ENCODE results near the gene FEM1A.

DNA sequence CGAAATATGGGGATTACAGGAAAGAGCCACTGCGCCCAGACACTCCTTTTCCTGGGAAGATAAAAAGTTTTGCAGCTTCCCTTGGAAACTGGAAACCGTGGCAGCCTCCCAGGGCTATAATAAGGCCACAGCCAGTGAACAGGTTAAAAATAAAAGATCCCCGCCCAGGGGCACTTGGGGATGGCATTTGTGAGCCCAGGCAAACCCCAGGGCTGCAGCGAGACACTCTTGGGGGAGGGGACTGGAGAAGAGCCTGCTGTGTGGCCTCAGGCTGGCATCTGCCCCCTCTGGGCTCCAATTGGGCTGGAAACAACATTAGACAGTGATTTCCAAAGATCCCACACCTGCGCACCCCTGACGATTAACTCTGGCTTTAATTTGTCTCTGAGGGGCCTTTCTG, 11.2 kb downstream of the FEM1A start:
- TF ChIP-seq POLR2A (IDR thresholded peaks at IDR 0.05; ENCODE audit: extremely low read depth, insufficient read length): no peak
- TF ChIP-seq, protein P1, sequence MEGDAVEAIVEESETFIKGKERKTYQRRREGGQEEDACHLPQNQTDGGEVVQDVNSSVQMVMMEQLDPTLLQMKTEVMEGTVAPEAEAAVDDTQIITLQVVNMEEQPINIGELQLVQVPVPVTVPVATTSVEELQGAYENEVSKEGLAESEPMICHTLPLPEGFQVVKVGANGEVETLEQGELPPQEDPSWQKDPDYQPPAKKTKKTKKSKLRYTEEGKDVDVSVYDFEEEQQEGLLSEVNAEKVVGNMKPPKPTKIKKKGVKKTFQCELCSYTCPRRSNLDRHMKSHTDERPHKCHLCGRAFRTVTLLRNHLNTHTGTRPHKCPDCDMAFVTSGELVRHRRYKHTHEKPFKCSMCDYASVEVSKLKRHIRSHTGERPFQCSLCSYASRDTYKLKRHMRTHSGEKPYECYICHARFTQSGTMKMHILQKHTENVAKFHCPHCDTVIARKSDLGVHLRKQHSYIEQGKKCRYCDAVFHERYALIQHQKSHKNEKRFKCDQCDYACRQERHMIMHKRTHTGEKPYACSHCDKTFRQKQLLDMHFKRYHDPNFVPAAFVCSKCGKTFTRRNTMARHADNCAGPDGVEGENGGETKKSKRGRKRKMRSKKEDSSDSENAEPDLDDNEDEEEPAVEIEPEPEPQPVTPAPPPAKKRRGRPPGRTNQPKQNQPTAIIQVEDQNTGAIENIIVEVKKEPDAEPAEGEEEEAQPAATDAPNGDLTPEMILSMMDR (IDR thresholded peaks at IDR 0.05; ENCODE audit: low read depth, low read length): no peak
- TF ChIP-seq MYC (IDR thresholded peaks at IDR 0.05; ENCODE audit: low read depth, low read length): no peak
- TF ChIP-seq, protein P2, sequence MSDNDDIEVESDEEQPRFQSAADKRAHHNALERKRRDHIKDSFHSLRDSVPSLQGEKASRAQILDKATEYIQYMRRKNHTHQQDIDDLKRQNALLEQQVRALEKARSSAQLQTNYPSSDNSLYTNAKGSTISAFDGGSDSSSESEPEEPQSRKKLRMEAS (IDR thresholded peaks at IDR 0.05; ENCODE audit: low read depth, low read length): no peak
